Neural cell (in vitro differentiated cells): Measurements from ENCODE around the gene TMEM89. TPM values are rescaled to one million over a fixed set of nuclear protein-coding genes. Genes with fewer than 3 reads are reported as not detected.

Source experiments
- H2AFZ ChIP-seq: fragments of 200-600, 300-800 bp; sonication (generic), shearing (Covaris generic); 2 replicates; pipeline ENCODE4 v1.6.0; 2014; ENCODE audit warnings: low read depth, mild to moderate bottlenecking, antibody characterized with exemption, low read length, moderate library complexity
- H3F3A ChIP-seq: fragments of 200-600 bp; shearing (Covaris generic); 2 replicates; pipeline ENCODE4 v1.6.1; 2016; ENCODE audit warnings: mild to moderate bottlenecking, moderate library complexity, mixed read lengths, antibody characterized with exemption, low read length; ENCODE audit not compliant: insufficient read depth, poor library complexity, severe bottlenecking
- H3K27ac ChIP-seq: fragments of 200-600, 300-800 bp; sonication (generic), shearing (Covaris generic); 2 replicates; pipeline ENCODE4 v1.5.1; 2014; ENCODE audit warnings: mild to moderate bottlenecking, low read length, moderate library complexity
- H3K27me3 ChIP-seq: fragments of 300-800, 200-600 bp; sonication (generic), shearing (Covaris generic); 2 replicates; pipeline ENCODE4 v1.6.0; 2014; ENCODE audit warnings: mild to moderate bottlenecking, low read depth, low read length, moderate library complexity; ENCODE audit not compliant: insufficient read depth
- H3K36me3 ChIP-seq: fragments of 300-800, 200-600 bp; sonication (generic), shearing (Covaris generic); 2 replicates; pipeline ENCODE4 v1.5.1; 2014; ENCODE audit warnings: mild to moderate bottlenecking, antibody characterized with exemption, low read length, moderate library complexity; ENCODE audit not compliant: insufficient read depth
- H3K4me2 ChIP-seq: fragments of 300-800, 200-600 bp; sonication (generic), shearing (Covaris generic); 2 replicates; pipeline ENCODE4 v1.6.0; 2014; ENCODE audit warnings: mild to moderate bottlenecking, low read length
- H3K4me3 ChIP-seq: fragments of 300-800, 200-600 bp; sonication (generic), shearing (Covaris generic); 2 replicates; pipeline ENCODE4 v1.5.1; 2014; ENCODE audit warnings: mild to moderate bottlenecking, low read length, moderate library complexity
- H3K79me2 ChIP-seq: fragments of 200-600 bp; shearing (Covaris generic); replicated peaks from 2 replicates; pipeline ENCODE4 v1.6.0; 2014; ENCODE audit warnings: mild to moderate bottlenecking, low read length, moderate library complexity; ENCODE audit not compliant: insufficient read depth
- H3K9ac ChIP-seq: fragments of 300-800, 200-600 bp; sonication (generic), shearing (Covaris generic); 2 replicates; pipeline ENCODE4 v1.6.1; 2016; ENCODE audit warnings: mild to moderate bottlenecking, low read length, mixed read lengths
- H3K9me2 ChIP-seq: fragments of 200-600 bp; shearing (Covaris generic); 2 replicates; pipeline ENCODE4 v1.6.1; 2016; ENCODE audit warnings: mild to moderate bottlenecking, low read length, mixed read lengths; ENCODE audit not compliant: insufficient read depth
- H3K9me3 ChIP-seq: fragments of 200-600, 300-800 bp; sonication (generic), shearing (Covaris generic); 2 replicates; pipeline ENCODE4 v1.6.1; 2016; ENCODE audit warnings: mild to moderate bottlenecking, mixed run types, low read length, moderate library complexity, mixed read lengths
- H4K20me1 ChIP-seq: fragments of 200-600 bp; shearing (Covaris generic); 2 replicates; pipeline ENCODE4 v1.6.1; 2016; ENCODE audit warnings: mild to moderate bottlenecking, mixed run types; ENCODE audit not compliant: insufficient read depth
- CTCF ChIP-seq: fragments of 450-650 bp; IDR thresholded peaks from 2 replicates; pipeline ENCODE4 v1.5.1; 2014; ENCODE audit warnings: antibody characterized with exemption, mild to moderate bottlenecking, moderate library complexity; ENCODE audit not compliant: poor library complexity, severe bottlenecking
- EP300 ChIP-seq: fragments of 450-650 bp; conservative IDR thresholded peaks from 2 replicates; pipeline ENCODE4 v1.6.1; 2014; ENCODE audit warnings: antibody characterized with exemption, mild to moderate bottlenecking, moderate library complexity; ENCODE audit not compliant: poor library complexity, severe bottlenecking
- EZH2 ChIP-seq: fragments of 200-600, 300-800 bp; shearing (Covaris generic), sonication (generic); IDR thresholded peaks from 2 replicates; pipeline ENCODE4 v1.6.1; 2014; ENCODE audit warnings: antibody characterized with exemption, low read length, borderline replicate concordance, mild to moderate bottlenecking; ENCODE audit not compliant: insufficient read depth, poor library complexity, severe bottlenecking
- MXI1 ChIP-seq: fragments of 450-650 bp; conservative IDR thresholded peaks from 2 replicates; pipeline ENCODE4 v1.6.1; 2014; ENCODE audit warnings: antibody characterized with exemption, mild to moderate bottlenecking; ENCODE audit not compliant: poor library complexity, severe bottlenecking
- POLR2AphosphoS5 ChIP-seq: IDR thresholded peaks from 2 replicates; pipeline ENCODE4 v1.6.1; 2012
- RAD21 ChIP-seq: fragments of 450-650 bp; conservative IDR thresholded peaks from 2 replicates; pipeline ENCODE4 v1.6.1; 2014; ENCODE audit warnings: antibody characterized with exemption, mild to moderate bottlenecking, moderate library complexity
- REST ChIP-seq: IDR thresholded peaks from 2 replicates; pipeline ENCODE4 v1.6.1; 2012; ENCODE audit warnings: borderline replicate concordance
- SMC3 ChIP-seq: fragments of 450-650 bp; conservative IDR thresholded peaks from 2 replicates; pipeline ENCODE4 v1.6.1; 2014; ENCODE audit warnings: antibody characterized with exemption, mild to moderate bottlenecking, moderate library complexity; ENCODE audit not compliant: poor library complexity
- TAF1 ChIP-seq: IDR thresholded peaks from 2 replicates; pipeline ENCODE4 v1.6.1; 2012; ENCODE audit warnings: low read depth
- polyA plus RNA-seq: library from polyadenylated mRNA; depleted of rRNA; stranded (reverse); fragments of >200 nt; gene quantifications from 2 replicates; pipeline ENCODE4 v1.2.3, GENCODE V29; 2014

Gene TMEM89
- polyA plus RNA-seq, 1 donor from 2014 or later = 0.52 TPM

- Histone ChIP-seq H4K20me1 (peaks cover 28% of the 10 kb centered on the region), H3K27ac (no peak overlapping the region), H2AFZ (no peak overlapping the region), H3K4me3 (no peak overlapping the region), H3K79me2 (no peaks in the 10 kb centered on the region), H3K9me2 (no peaks in the 10 kb centered on the region), H3K27me3 (no peaks in the 10 kb centered on the region), H3K36me3 (no peaks in the 10 kb centered on the region), H3K4me2 (no peak overlapping the region), H3F3A (no peaks in the 10 kb centered on the region), H3K9ac (no peak overlapping the region), H3K9me3 (no peaks in the 10 kb centered on the region)
- no peak for TF ChIP-seq EZH2
- no peak for TF ChIP-seq TAF1
- TF ChIP-seq RAD21 = no peak
- no peak for TF ChIP-seq EP300
- TF ChIP-seq POLR2AphosphoS5 = no peak
- no peak for TF ChIP-seq SMC3
- no peak for TF ChIP-seq CTCF
- TF ChIP-seq MXI1 = no peak
- no peak for TF ChIP-seq REST
Measured at GRCh38 chr3:48633743-48634142, 12.2 kb upstream of the TMEM89 start.

- H3K4me2 ChIP-seq = no peak overlapping the region
- no peaks in the 10 kb centered on the region for H3K9me2 ChIP-seq
- H3F3A ChIP-seq = no peaks in the 10 kb centered on the region
- no peaks in the 10 kb centered on the region for H3K79me2 ChIP-seq
- no peak overlapping the region for H3K27ac ChIP-seq
- TF ChIP-seq MXI1 (no peak), TAF1 (no peak), POLR2AphosphoS5 (no peak), RAD21 (no peak), SMC3 (no peak), EP300 (no peak), REST (no peak), CTCF (no peak), EZH2 (no peak)
- no peak overlapping the region for H3K4me3 ChIP-seq
- no peak overlapping the region for H2AFZ ChIP-seq
- peaks cover 23% of the 10 kb centered on the region for H4K20me1 ChIP-seq
- no peak overlapping the region for H3K9ac ChIP-seq
- H3K36me3 ChIP-seq = no peaks in the 10 kb centered on the region
- no peaks in the 10 kb centered on the region for H3K27me3 ChIP-seq
- H3K9me3 ChIP-seq = no peaks in the 10 kb centered on the region
Measured at GRCh38 chr3:48633256-48633655, 11.7 kb upstream of the TMEM89 start.
